NCI-H524 (cell line): ENCODE results near the gene KRAS.

ENCODE experiments used
- DNase-seq, 2 experiments: peaks; one replicate each; lab custom pipeline; 2025; lab: John Stamatoyannopoulos, UW

The KRAS gene

DNA sequence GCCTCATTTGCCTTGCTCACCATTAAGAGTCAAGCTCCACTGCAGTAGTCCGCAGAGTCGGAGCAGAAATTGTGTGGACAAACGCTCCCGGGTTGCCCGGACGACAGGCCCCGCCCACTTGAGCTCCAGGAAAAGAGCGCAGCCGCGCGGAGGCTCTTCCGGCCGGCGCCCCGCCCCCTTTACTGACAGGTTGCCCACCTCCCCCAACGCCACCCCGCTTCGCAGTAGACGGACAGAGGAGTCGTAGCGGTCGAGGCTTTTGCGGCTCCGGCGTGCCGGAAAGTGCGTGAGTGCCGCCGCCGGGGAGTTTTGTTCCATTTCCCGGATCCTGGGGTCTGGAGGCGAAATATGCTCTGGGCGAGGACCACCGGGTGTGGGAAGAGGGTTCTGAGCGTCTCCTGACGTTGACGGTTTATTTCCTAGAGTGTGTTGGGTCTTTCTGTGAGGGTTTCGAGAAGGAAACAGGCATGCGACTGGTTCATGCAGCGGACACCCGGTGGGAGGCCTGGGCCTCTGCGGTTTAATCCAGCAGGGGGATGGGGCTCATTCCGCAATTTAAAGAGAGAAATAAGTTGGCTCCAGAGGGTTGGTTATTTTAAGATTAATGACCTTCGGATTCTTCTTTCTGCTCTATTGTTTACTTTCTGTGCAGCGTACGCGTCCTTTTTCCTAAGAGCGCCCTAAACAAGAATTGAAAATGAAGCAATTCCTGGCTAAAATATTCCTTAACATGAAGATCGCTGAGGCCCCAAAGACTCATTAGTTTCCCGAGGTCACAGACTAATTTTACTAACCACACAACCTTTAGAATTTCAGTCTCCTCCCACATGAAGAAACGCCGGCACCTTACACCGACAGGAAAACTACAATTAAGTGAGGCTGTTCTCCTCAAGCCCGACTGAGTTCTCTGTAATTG is 55.4 kb downstream of the KRAS start, which contains the start of the genes DNAI7 and ETFRF1:
Gene DNAI7, minus strand, starts transcription at position 105 of the 916 bp plus-strand sequence. Its CDS starts 82 bp downstream, at position 23.
Gene ETFRF1, plus strand, starts transcription at position 182 of the 916 bp plus-strand sequence. CDS start 8,720 bp downstream, outside the sequence.
- peak; percentile 82 to 93 for DNase-seq

- no peak for DNase-seq
These were observed 56.0 kb downstream of the KRAS start for GRCh38 chr12:25194722-25195055.

GRCh38 chr12:25194214-25194613 is 56.5 kb downstream of the KRAS start:
- no peak for DNase-seq

DNA sequence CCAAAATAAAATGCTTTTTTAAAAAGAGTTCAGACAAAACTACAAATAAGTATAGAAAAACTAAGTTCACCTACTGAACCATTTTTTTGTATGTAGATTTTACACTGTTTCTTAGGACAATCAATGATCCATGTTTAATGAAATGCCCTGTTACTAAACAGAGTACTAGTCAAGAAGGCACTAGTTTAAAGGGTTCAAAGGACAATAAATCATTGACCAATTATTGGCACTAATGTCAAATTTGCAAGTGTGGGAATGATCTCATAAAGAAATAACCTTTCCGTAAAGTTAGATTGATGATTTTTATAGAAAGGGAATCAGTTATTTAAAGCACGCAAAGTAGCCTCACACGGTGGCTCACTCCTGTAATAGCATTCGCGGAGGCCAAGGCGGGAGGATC is 59.9 kb downstream of the KRAS start:
- DNase-seq: no peak

DNA sequence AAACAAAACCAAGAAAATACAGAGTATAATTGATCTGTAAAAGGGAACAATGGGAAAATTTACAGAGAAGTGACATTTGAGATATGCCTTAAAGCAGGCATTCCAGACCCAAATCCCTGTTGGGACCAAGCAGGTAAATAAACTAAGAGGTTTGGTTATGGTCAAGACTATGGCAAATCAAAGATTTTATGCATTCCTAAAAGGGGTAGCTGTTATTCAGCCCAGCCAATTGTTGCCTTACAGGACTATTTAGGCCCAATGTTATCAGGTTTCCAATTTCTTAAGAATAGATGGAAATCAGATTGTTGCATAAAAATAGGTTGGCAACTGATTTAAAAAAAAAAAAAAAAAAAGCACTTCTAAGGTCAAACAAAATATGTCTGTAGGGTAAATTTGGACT is 61.1 kb downstream of the KRAS start:
- DNase-seq: no peak

GRCh38 chr12:25187781-25188180 is 62.9 kb downstream of the KRAS start:
- DNase-seq: no peak

DNA sequence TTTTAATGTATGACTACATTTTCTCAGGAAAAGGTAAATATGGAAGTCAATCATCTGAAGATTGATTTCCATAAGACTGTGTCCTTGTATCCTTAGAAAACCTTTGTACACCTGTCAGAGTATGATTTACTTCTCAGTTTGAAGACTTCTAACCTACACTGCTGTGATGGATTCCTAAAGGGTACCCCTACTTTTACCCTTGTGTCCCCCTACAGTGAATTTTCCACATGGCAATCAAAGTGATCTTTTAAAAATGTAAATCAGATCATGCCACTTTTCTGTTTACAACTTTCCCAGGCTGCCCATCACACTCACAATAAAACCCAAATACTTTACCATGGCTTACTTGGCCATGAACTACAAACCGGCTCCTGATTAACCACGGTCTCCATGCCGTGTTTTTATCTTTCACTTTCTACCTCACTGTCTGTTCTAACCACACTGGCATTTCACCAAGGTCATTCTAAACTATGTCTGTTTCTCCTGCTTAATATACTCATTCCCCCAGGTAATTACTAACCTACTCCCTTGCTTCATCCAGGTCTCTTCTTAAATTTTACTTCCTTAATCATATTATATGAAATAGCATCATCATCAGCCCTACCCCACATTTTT is 63.8 kb downstream of the KRAS start:
- DNase-seq: no peak

- DNase-seq: no peak
These were observed 64.5 kb downstream of the KRAS start for GRCh38 chr12:25186038-25186787.

- DNase-seq: no peak
These were observed 66.6 kb downstream of the KRAS start for GRCh38 chr12:25184132-25184531.

GRCh38 chr12:25182765-25183164 is 68.0 kb downstream of the KRAS start:
- no peak for DNase-seq

GRCh38 chr12:25162866-25163265 is 87.9 kb downstream of the KRAS start:
- DNase-seq: no peak

- DNase-seq: no peak
These were observed 94.7 kb downstream of the KRAS start for GRCh38 chr12:25156061-25156460.

- peak in 1 of 2 experiments; percentile 10 for DNase-seq
These were observed 95.6 kb downstream of the KRAS start for GRCh38 chr12:25155022-25155576.
